ENCODE results near the gene SPIB.

SPIB gene

GRCh38 chr19:50392759-50393158, 26.0 kb upstream of the SPIB start:
- DNase-seq, result no peak

GRCh38 chr19:50393589-50393988, 25.1 kb upstream of the SPIB start:
- no peak for DNase-seq

DNA sequence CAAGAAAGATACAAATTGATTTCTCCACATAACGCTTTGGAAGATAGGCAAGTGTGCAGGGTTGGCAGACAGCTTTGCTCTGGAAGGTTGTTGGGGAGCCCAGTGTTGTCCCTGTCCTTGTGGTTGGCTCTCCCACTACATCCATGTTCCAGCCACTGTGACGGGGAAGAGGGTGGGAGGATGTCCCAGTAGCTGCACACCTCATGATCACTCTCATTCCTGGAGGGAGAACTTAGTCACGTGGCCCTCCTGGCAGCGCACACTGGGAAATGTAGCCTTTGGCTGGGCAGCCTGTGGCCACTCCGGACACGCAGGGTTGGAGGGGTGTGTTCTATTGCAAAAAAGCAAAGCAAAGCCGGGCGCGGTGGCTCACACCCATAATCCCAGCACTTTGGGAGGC, 24.7 kb upstream of the SPIB start:
- DNase-seq, result no peak

DNA sequence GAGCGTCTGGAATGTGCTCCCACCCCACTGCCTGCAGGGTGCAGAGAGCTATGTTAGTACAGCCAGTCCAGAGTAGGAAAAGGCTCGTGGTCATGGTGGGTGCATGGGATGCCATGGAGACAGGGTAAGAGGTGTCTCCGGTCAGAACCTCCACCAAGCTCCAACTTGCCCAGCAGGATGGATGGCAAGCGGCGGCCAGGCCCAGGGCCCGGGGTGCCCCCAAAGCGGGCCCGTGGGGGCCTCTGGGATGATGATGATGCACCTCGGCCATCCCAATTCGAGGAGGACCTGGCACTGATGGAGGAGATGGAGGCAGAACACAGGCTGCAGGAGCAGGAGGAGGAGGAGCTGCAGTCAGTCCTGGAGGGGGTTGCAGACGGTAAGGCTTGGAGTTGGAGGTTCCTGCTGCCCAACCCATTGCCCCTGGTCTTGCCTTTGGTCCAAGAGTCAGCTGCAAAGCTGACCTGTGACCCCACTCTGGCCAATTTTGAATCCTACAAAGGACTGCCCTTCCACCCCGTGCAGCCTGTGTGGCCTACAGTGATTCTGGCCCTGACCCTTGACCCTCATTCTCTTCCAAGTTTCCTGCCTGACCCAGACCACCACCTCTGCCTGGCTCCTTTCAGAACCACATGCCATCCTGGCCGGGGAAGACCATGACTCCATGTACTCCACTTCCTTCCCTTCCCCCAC, 19.9 kb upstream of the SPIB start:
- no peak for DNase-seq

GRCh38 chr19:50399368-50399745, 19.4 kb upstream of the SPIB start:
- DNase-seq, result no peak

- no peak for DNase-seq
Observed at GRCh38 chr19:50401605-50402450, 16.9 kb upstream of the SPIB start.

- DNase-seq, result no peak
Observed at GRCh38 chr19:50402544-50403301, 16.0 kb upstream of the SPIB start.

DNA sequence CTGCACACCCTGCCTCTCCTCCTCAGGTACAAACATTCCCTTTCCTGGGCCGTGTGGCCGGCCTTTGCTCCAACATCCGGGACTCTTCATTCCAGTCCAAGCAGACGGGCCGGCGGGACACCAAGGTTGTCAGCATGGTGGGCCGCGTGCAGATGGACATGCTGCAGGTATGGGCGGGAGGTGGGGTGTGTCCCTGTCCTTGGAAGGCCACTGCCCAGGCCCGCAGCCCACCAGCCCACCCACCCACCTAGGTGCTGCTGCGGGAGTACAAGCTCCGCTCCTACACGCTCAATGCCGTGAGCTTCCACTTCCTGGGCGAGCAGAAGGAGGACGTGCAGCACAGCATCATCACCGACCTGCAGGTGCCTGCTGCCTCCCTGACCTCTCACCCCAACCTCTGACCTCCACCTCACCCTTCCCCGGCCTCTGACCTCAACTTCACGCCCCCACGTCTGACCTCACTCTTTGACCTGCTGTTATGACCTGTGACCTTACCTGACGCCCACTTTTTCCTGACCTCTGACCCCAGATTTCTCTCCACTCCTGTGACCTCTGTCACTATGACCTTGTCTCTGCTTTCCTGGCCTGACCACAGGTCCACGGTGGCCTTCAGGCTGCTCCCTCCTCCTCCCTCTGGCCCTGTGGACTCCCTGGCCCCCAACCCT, 12.4 kb upstream of the SPIB start:
- DNase-seq, result no peak

DNA sequence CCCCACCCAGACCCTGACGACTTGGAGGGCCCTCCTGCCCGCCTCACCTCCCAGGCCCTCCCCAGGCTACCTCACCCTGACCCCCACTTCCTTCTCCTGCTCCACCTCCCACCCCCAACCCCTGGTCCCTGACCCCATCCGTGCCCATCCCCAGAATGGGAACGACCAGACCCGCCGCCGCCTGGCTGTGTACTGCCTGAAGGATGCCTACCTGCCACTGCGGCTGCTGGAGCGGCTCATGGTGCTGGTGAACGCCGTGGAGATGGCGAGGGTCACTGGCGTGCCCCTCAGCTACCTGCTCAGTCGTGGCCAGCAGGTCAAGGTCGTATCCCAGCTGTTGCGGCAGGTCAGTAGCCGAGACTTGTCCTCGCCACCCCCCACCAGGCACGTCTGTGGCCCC, 11.9 kb upstream of the SPIB start:
- no peak for DNase-seq

DNA sequence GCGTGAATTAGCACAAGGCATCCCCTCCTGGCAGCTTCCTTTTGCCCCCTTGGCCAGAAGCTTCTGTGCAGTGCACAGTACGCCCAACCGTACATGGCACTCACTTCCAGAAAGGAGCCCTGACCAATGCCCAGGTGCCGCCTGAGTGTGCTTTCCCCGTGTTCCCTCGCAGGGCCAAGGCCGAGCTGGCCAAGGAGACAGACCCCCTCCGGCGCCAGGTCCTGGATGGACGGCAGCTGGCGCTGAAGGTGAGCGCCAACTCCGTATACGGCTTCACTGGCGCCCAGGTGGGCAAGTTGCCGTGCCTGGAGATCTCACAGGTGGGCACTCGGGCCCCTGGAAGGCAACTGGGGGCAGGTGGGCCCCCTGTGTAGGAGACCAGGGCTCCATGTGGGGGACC, 9.4 kb upstream of the SPIB start:
- no peak for DNase-seq

DNA sequence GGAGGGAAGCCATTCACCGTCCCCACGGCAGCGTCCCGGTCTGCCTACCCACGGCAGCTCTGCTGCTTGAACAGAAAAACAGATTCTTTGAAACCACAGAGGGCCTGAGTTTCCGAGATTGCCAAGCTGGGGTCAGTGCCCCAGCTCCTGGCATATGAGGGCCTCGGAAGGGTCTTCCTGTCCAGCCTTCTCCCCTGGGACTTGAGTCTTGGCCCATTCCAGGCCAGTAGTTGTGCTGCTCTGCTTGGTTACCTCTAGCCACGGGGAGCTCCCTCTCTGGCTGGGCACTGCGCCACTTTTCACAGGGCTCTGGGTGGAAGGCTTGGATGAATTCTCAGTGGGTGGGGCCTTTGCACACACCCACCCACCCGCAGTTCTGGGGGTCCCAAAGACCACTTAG, 8.6 kb upstream of the SPIB start:
- no peak for DNase-seq

DNA sequence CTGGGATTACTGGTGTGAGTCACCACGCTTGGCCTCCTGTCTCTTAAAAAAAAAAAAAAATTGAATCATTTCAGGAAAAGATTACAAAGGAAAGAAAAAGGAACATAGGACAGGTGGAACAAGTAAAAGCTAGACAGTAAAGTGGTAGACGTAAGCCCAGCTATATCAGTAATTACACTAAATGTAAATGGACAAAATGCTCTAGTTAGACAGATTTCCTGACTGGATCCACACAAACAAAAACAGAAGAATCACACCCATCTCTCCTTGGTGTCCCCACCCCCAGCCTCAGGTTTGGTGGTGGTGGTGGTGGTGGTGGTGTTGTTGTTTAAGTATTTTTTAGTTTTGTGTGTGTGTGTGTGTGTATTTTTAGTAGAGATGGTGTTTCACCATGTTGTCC, 6.3 kb upstream of the SPIB start:
- no peak for DNase-seq

GRCh38 chr19:50413096-50413495, 5.6 kb upstream of the SPIB start:
- no peak for DNase-seq

DNA sequence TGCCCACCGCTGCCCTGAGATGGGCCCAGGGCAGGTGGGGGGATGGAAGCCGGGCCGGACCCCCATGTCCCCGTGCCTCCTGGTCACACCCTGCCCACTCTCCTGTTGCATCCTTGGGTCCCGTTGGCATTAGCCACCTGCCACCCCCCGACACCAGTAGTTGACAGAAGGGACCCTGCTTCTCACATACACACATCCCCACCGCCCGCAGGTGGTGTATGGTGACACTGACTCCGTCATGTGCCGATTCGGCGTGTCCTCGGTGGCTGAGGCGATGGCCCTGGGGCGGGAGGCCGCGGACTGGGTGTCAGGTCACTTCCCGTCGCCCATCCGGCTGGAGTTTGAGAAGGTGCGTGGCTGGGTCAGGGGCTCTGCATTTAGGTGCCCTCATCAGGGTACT, 5.2 kb upstream of the SPIB start:
- no peak for DNase-seq

GRCh38 chr19:50414864-50415660, 3.7 kb upstream of the SPIB start:
- peak; percentile 90 for DNase-seq

DNA sequence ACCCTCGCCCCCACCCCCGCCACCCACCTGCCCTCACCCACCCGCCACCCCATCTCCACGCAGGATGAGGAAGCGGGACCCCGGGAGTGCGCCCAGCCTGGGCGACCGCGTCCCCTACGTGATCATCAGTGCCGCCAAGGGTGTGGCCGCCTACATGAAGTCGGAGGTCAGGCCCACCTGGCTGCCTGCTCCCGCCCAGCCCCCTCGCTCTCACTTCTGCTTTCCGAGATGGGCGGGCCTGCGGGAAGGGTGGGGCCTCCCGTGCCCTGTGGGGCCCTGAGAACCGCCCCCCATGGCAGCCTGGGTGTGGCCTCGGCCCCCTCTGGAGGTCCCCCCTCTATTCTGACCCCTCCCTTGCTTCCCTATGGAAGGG, 3.1 kb upstream of the SPIB start:
- DNase-seq, result no peak

- no peak for DNase-seq
Observed at GRCh38 chr19:50416034-50416977, 2.4 kb upstream of the SPIB start.

GRCh38 chr19:50417111-50418081, 1.3 kb upstream of the SPIB start:
- DNase-seq, result no peak

DNA sequence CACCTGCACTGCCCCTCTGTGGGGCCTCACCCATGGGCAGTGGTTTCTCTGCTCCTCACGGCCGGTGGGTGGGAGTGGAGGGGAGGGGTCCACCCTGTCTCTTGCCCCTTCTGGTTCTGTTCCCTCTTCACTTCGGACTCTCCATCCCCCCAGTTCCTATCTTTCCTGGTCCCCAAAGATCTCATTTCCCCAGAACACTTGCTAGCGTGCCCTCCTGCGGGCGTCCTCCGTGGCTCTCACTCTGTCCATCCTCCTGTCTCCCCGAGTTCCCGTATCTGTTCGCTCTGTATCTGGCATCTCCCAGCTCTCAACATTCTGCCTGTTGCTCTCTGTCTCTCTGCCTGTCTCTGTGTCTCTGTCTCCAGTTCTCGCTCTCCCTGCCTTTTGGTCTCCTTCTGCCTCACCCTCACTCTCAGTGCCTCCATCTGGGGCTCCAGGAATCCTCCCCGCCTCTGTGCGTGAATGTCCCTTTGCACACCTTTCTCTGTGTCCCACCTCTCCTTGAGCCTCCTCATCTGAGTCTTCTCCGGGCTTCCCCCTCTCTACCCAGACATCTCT, 363 bp downstream of the SPIB start:
- DNase-seq, result no peak

DNA sequence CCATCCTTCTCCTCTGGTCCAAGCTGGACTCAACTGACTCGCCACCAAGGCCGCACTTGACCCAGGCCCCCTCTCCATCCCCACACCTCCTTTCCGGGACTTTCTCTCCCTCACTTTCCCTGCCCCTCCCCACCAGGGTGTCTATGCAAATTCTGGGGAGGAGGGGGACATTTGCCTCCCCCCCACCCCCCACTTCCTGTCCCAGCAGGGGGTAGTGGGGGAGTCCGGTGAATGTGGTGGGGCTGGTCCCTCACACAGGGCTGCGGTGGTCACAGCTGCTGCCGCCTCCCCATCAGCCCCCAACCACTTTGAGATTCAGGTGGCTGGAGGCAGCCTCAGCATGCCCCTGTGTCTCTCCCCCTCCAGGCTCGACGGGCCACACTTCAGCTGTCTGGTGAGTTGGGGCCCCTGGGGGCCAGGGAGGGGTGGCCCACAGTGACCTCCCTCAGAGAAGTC, 870 bp downstream of the SPIB start:
- DNase-seq, result no peak
